GM18951 (cell line): ENCODE results near the gene PSTK.

Source experiments
- POLR2A ChIP-seq: IDR thresholded peaks from 4 replicates; pipeline ENCODE4 v1.6.1; 2011; ENCODE audit warnings: mild to moderate bottlenecking; ENCODE audit not compliant: insufficient read length, insufficient read depth; ENCODE audit errors: extremely low read depth
- in situ Hi-C: fragments of 300-500 bp; cut with MboI; formaldehyde crosslinking; loops from one replicate; pipeline ENCODE4 v1.12.0; 2022; ENCODE audit warnings: low sequenced_read_pairs, mixed read lengths, inconsistent platforms; ENCODE audit not compliant: unreplicated experiment

The PSTK gene

GRCh38 chr10:122968698-122969097, 11.5 kb upstream of the PSTK start:
- in situ Hi-C loops = no loop called here
- TF ChIP-seq POLR2A = no peak

DNA sequence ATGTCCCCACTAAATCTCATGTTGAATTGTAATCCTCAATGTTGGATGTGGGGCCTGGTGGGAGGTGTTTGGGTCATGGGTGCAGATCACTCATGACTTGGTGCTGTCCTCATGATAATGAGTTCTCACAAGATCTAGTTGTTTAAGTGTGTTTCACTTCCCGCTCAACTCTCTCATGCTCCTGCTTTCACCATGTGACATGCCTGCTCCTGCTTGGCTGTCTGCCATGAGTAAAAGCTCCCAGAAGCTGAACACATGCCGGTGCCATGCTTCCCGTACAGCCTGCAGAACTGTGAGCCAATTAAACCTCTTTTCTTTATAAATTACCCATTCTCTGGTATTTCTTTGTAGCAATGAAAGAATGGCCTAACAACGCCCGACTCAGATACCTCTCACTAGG, 6.2 kb upstream of the PSTK start:
- in situ Hi-C loops = no loop called here
- TF ChIP-seq POLR2A = no peak

DNA sequence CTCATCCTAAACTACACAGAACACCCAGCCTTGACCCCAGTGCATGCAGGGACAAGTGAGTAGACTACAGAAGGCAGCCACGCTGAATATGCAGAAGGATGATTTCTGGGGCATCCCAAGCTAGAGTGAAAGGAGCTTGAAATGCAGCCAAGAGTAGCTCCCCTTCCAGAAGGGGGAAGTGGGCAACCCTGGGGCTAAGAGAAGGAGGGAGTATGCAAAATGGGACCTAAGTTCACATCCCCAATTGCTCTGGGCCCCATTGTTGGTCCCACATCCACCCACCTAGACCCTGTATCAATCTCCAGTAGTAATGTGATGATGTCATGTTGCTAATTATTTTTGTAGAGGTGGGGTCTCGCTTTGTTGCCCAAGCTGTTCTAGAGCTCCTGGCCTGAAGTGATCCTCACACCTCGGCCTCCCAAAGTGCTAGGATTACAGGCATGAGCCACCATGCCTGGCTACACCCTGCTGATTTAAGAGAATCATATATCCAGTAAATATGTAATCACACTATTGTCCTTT, 5.6 kb upstream of the PSTK start:
- no peak for TF ChIP-seq POLR2A
- in situ Hi-C loops = no loop called here

- TF ChIP-seq POLR2A = no peak
- in situ Hi-C loops = no loop called here
These were observed 864 bp downstream of the PSTK start for GRCh38 chr10:122981066-122981464.

- in situ Hi-C loops = no loop called here
- TF ChIP-seq POLR2A = no peak
These were observed 3.7 kb downstream of the PSTK start for GRCh38 chr10:122983898-122984297.

GRCh38 chr10:122984708-122985107, 4.5 kb downstream of the PSTK start:
- in situ Hi-C loops = no loop called here
- TF ChIP-seq POLR2A = no peak

DNA sequence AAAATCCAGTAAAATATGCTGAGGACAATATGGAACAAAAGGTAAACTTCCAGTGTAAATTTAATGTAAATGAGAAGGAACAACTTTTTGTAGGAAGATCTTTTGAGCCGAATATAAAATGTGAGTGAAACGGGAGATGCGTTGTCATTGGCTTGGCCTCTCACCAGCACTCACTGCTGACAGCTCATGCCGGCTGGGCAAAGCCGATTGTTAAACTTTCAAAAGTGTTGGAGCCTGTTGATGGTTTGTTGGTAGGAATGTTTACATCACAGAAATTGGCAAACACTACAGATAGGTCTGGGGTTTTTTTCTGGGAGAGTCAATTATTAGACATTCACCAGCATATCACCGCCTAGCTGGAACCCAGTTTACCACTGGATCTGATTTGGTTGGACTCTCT, 6.1 kb downstream of the PSTK start:
- in situ Hi-C loops = no loop called here
- no peak for TF ChIP-seq POLR2A

DNA sequence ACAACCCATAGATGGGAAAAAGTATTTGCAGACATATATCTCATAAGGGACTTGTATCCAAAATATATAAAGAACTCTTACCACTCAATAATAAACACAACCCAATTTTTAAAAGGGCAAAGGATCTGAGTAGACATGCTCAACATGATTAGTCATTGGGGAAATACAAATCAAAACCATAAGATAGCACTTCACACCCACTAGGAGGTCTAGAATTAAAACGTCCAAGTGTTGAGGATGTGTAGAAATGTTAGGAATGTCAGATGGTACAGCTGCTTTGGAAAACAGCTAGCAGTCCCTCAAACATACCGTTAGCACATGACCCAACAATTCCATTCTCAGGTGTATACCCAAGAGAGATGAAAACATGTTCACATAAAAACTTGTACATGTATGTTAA, 8.3 kb downstream of the PSTK start:
- no peak for TF ChIP-seq POLR2A
- in situ Hi-C loops = no loop called here

GRCh38 chr10:122990278-122990677, 10.1 kb downstream of the PSTK start:
- in situ Hi-C loops = no loop called here
- no peak for TF ChIP-seq POLR2A

DNA sequence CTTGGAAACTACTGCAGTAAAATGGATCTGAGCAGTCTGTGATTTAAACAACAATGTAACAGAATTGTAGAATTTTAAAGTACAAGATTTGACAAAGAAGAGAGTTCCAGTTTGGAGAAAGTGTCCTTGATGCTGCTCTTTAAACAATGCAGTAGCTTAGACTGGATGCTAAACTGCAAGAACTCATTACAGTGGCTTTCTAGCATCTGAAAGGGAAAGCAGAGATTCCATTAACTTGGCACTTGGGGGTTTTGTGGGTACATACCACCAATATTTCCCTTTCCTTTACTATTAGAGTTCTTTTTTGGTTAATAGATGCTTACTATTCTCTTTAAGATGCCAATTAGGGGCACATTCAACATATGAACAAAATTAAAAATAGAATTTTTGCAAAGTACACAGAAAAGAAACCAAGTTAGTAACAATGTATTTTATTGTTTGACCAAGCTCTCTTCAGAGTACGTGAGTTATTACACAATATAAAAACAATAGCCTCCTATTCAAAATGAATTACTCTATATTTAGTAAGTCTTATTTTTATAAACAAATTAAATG, 11.9 kb downstream of the PSTK start:
- in situ Hi-C loops = no loop called here
- no peak for TF ChIP-seq POLR2A

DNA sequence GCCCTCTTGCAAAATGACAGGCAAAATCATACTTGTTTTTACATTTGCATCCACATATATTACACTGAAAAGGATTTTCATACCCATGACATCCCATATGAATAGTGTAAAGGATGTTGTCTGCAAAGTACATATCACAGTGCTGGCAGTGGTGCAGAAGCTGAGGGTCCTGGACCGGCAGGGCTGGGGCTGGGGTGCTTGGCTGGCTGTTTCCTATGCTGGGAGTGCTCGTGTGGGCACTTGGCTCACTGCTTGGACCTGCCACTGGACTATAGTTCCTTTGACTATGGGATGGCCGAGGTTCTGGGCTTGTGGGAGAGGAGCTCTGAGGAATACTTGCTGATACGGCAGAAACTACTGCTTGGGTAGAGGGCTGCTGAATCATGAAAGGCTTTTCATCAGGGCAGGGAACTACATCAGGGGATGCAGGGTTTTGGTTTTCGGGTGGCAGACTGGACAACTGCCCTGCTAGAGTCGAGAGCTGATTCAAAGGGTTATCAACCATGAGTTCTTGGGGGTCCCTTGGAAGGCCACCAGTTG, 13.7 kb downstream of the PSTK start:
- in situ Hi-C loops = no loop called here
- TF ChIP-seq POLR2A = no peak

DNA sequence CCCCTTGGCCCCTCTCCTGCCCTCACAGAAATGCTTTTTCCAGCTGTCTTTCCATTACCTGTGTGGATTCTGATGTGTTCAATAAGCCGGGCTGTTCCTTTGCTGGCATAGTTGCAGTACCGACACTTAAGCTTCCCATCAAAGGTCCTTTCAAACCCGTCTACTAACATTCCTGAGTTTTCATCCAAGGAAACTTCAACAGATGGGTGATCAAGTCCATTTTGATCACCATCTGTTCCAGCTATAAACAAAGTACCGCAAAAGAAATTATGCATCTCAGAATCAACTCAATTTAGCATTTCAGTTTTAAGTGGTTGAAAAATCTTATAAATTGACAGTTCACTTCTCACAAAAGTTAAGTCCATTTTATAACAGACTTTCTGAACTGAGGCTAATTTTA, 15.7 kb downstream of the PSTK start:
- in situ Hi-C loops = no loop called here
- no peak for TF ChIP-seq POLR2A

GRCh38 chr10:122997864-122998263, 17.7 kb downstream of the PSTK start:
- in situ Hi-C loops = no loop called here
- TF ChIP-seq POLR2A = no peak

DNA sequence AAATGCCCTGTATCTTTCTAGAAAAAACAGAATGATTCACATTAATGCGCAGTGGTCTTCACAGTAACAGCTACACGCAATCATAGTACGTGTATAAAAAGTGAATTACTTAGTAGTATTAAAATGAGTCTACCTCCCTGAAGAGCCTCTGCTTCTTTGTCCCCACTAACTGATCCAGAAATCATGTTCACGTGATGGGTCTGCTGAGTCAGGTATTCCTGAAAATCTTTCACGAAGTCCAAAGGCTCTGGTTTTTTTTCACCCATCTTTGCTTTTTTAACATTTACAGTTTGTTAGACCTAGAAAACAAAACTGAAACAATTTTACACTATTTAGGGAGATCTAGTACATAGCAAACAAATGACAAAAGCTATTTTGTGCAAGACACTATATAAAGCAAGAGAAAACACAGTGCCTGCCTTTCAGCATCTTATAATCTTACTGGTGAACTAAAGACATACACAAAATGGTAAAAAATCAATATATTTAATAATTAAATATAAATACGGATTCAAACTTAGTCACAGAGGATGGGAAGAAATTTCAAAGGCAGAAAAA, 18.2 kb downstream of the PSTK start:
- in situ Hi-C loops = no loop called here
- no peak for TF ChIP-seq POLR2A
